B cell (primary cell): ENCODE measurements around the gene PARN. TPM values are rescaled to one million over a fixed set of nuclear protein-coding genes. Genes with fewer than 3 reads are reported as not detected.

Experiments
- ATAC-seq: fragments of 200-7000 bp; cut with Tn5 transposase; one replicate; pipeline ENCODE4 v1.10.0; 2021; ENCODE audit warnings: low read depth, mild to moderate bottlenecking, moderate number of reproducible peaks, moderate library complexity
- CTCF ChIA-PET: fragments of 350-600 bp; sonication (Branson Sonifier 250); formaldehyde crosslinking; loops from one replicate; lab custom pipeline; 2021; ENCODE audit warnings: antibody characterized with exemption, inconsistent platforms; lab: Charles Lee
- POLR2A ChIA-PET: fragments of 350-600 bp; sonication (Branson Sonifier 250); formaldehyde crosslinking; loops from one replicate; lab custom pipeline; 2021; ENCODE audit warnings: antibody characterized with exemption; lab: Charles Lee
- DNase-seq: peaks from one replicate; pipeline ENCODE4 v3.0.0; 2013
- H2AFZ ChIP-seq: 2 replicates; pipeline ENCODE4 v1.6.1; 2012; ENCODE audit warnings: mild to moderate bottlenecking, low read depth, low read length; ENCODE audit not compliant: insufficient read depth, poor library complexity, severe bottlenecking
- H3K27ac ChIP-seq, 2 donors: 1 replicate in 1 of 2; 2 replicates in 1 of 2; pipeline ENCODE4 v1.5.1; 2012 to 2013; ENCODE audit warnings: low read length in 2 of 2, mild to moderate bottlenecking in 2 of 2, moderate library complexity in 1 of 2
- H3K27me3 ChIP-seq, 4 experiments: fragments of 200-600 bp in 1 of 4; sonication (generic) in 1 of 4; replicated peaks in 1 of 4; 1 replicate in 2 of 4; 2 replicates in 2 of 4; pipeline versions ENCODE4 v1.6.1 to v1.7.0; 2013 to 2016; ENCODE audit warnings: low read length in 3 of 4, mild to moderate bottlenecking in 2 of 4, mixed read lengths in 1 of 4, moderate library complexity in 1 of 4; ENCODE audit not compliant: insufficient read depth in 4 of 4, control insufficient read depth in 3 of 4; ENCODE audit errors: control extremely low read depth in 1 of 4
- H3K36me3 ChIP-seq, 2 experiments: replicated peaks in 1 of 2; 1 replicate in 1 of 2; 2 replicates in 1 of 2; pipeline versions ENCODE4 v1.6.1 to v1.7.1; 2013; ENCODE audit warnings: low read length in 1 of 2; ENCODE audit not compliant: insufficient read depth in 2 of 2, control insufficient read depth in 1 of 2; ENCODE audit errors: control extremely low read depth in 1 of 2, extremely low read depth in 1 of 2
- H3K4me1 ChIP-seq, 2 donors: fragments of 200-600 bp in 1 of 2; sonication (generic) in 1 of 2; 1 replicate in 1 of 2; 2 replicates in 1 of 2; pipeline versions ENCODE4 v1.5.1 to v1.6.1; 2013 to 2017; ENCODE audit warnings: low read length in 2 of 2; ENCODE audit not compliant: control insufficient read depth in 2 of 2, insufficient read depth in 2 of 2
- H3K4me2 ChIP-seq: replicated peaks from 2 replicates; pipeline ENCODE3; 2012; ENCODE audit warnings: mild to moderate bottlenecking, low read depth, low read length; ENCODE audit not compliant: poor library complexity, severe bottlenecking
- H3K4me3 ChIP-seq, 5 experiments: fragments of 200-600 bp in 1 of 5; sonication (generic) in 1 of 5; 1 replicate in 3 of 5; 2 replicates in 2 of 5; pipeline versions ENCODE4 v1.5.1 to v1.7.0; 2011 to 2016; ENCODE audit warnings: low read length in 4 of 5, mild to moderate bottlenecking in 4 of 5, low read depth in 2 of 5, control low read depth in 1 of 5, moderate library complexity in 1 of 5; ENCODE audit not compliant: insufficient read depth in 1 of 5; ENCODE audit errors: control extremely low read depth in 1 of 5, extremely low read depth in 1 of 5
- H3K79me2 ChIP-seq: fragments of 200-600 bp; sonication (generic); one replicate; pipeline ENCODE4 v1.6.0; 2016; ENCODE audit warnings: low read length; ENCODE audit not compliant: control insufficient read depth, insufficient read depth
- H3K9ac ChIP-seq: fragments of 200-600 bp; sonication (generic); 2 replicates; pipeline ENCODE4 v1.6.1; 2017; ENCODE audit warnings: mild to moderate bottlenecking, low read length, moderate library complexity
- H3K9me3 ChIP-seq, 3 donors: one replicate each; pipeline versions ENCODE4 v1.6.1 to v1.7.1; 2013; ENCODE audit warnings: low read length in 2 of 3; ENCODE audit not compliant: control insufficient read depth in 2 of 3, insufficient read depth in 1 of 3; ENCODE audit errors: control extremely low read depth in 1 of 3
- H4K20me1 ChIP-seq: 2 replicates; pipeline ENCODE4 v1.6.0; 2012; ENCODE audit warnings: mild to moderate bottlenecking, low read length; ENCODE audit not compliant: insufficient read depth, control insufficient read depth, poor library complexity, severe bottlenecking
- H3K27ac Mint-ChIP-seq: one replicate; pipeline ENCODE4 v1.8.0; 2021; ENCODE audit warnings: mixed read lengths
- H3K27me3 Mint-ChIP-seq: one replicate; pipeline ENCODE4 v1.8.0; 2021; ENCODE audit warnings: mixed read lengths
- H3K4me1 Mint-ChIP-seq: one replicate; pipeline ENCODE4 v1.8.0; 2021; ENCODE audit warnings: mixed read lengths
- H3K4me3 Mint-ChIP-seq: one replicate; pipeline ENCODE4 v1.8.0; 2021; ENCODE audit warnings: mixed read lengths
- H3K9me3 Mint-ChIP-seq: one replicate; pipeline ENCODE4 v1.8.0; 2022; ENCODE audit warnings: mixed read lengths; ENCODE audit not compliant: insufficient read depth
- EZH2 ChIP-seq: IDR thresholded peaks from 2 replicates; pipeline ENCODE4 v1.6.1; 2012; ENCODE audit warnings: borderline replicate concordance, low read depth, mild to moderate bottlenecking, moderate library complexity, low read length; ENCODE audit not compliant: insufficient read depth, poor library complexity, severe bottlenecking
- WGBS: methylation state at CpG from one replicate; pipeline ENCODE4 v1.1.5; 2013; ENCODE audit warnings: missing lambda C conversion rate; ENCODE audit not compliant: insufficient coverage; 5-methylcytosine and 5-hydroxymethylcytosine counted together
- intact Hi-C: fragments of 100-400 bp; cut with micrococcal nuclease; formaldehyde crosslinking; loops from one replicate; pipeline ENCODE4 v1.10.0; 2022
- polyA plus RNA-seq: library from polyadenylated mRNA; depleted of rRNA; stranded (reverse); fragments of >200 nt; gene quantifications from 2 replicates; pipeline ENCODE4 v1.2.3, GENCODE V29; 2012
- total RNA-seq, 2 donors: library from RNA; stranded (reverse); fragments of 120-200 nt in 1 of 2; gene quantifications; 1 replicate in 1 of 2; 2 replicates in 1 of 2; pipeline versions ENCODE4 v1.2.3 to v1.2.4, GENCODE V29; 2013 to 2022
- TF ChIP-seq, protein P1 (sequence below): fragments of 200-600 bp; IDR thresholded peaks from one replicate; pipeline ENCODE4 v1.8.0; 2022; ENCODE audit warnings: antibody characterized with exemption, mild to moderate bottlenecking

The PARN gene
- total and polyA plus RNA-seq, 2 donors (not counting 1 experiment from before 2014, with no cell fraction given) = 25.3 to 62.2 TPM

DNA sequence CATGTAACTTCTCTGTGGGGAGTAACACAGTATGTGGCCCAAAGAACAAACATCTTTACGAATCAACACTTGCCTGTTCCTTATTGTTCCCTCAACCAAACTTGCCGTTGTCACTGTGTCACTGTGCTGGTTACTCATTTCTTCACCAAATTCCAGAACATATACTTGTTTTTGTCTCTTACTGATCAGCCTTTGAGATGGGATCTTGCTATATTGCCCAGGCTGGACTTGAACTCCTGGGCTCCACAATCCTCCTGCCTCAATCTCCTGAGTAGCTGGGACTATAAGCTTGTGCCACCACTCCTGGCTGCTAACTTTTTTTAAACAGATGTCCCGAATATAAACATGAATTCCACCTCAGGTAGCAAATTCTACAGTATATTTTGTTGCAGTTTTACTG, 115.1 kb downstream of the PARN start:
- Histone ChIP-seq H3K79me2 (peaks cover 7% of the 10 kb centered on the region), H3K4me3 (no peak overlapping the region), H3K4me2 (no peak overlapping the region), H3K9ac (no peak overlapping the region), H3K27ac (no peak overlapping the region), H3K36me3 (peaks cover 0 to 8% of the 10 kb centered on the region in 2 experiments), H4K20me1 (peaks cover 14% of the 10 kb centered on the region), H2AFZ (no peak overlapping the region), H3K27me3 (no peaks in the 10 kb centered on the region), H3K9me3 (no peaks in the 10 kb centered on the region), H3K4me1 (no peaks in the 10 kb centered on the region)
- H3K4me1 Mint-ChIP-seq = no peaks in the 10 kb centered on the region
- H3K27ac Mint-ChIP-seq = no peak overlapping the region
- CTCF ChIA-PET = no interaction called here
- 100% methylated on average over 2 of the region's 3 CpGs for WGBS
- H3K4me3 Mint-ChIP-seq = no peak overlapping the region
- TF ChIP-seq, protein P1, sequence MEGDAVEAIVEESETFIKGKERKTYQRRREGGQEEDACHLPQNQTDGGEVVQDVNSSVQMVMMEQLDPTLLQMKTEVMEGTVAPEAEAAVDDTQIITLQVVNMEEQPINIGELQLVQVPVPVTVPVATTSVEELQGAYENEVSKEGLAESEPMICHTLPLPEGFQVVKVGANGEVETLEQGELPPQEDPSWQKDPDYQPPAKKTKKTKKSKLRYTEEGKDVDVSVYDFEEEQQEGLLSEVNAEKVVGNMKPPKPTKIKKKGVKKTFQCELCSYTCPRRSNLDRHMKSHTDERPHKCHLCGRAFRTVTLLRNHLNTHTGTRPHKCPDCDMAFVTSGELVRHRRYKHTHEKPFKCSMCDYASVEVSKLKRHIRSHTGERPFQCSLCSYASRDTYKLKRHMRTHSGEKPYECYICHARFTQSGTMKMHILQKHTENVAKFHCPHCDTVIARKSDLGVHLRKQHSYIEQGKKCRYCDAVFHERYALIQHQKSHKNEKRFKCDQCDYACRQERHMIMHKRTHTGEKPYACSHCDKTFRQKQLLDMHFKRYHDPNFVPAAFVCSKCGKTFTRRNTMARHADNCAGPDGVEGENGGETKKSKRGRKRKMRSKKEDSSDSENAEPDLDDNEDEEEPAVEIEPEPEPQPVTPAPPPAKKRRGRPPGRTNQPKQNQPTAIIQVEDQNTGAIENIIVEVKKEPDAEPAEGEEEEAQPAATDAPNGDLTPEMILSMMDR = no peak
- TF ChIP-seq EZH2 = no peak
- DNase-seq (no peak), ATAC-seq (no peak)
- intact Hi-C loops = no loop called here
- POLR2A ChIA-PET = interaction anchor here (0.6 to 0.7 kb wide), 2 partner anchors 108 to 256 kb away, joined by 3 read pairs; no protein-coding TSS in a partner anchor
- no peaks in the 10 kb centered on the region for H3K27me3 Mint-ChIP-seq
- H3K9me3 Mint-ChIP-seq = no peaks in the 10 kb centered on the region

DNA sequence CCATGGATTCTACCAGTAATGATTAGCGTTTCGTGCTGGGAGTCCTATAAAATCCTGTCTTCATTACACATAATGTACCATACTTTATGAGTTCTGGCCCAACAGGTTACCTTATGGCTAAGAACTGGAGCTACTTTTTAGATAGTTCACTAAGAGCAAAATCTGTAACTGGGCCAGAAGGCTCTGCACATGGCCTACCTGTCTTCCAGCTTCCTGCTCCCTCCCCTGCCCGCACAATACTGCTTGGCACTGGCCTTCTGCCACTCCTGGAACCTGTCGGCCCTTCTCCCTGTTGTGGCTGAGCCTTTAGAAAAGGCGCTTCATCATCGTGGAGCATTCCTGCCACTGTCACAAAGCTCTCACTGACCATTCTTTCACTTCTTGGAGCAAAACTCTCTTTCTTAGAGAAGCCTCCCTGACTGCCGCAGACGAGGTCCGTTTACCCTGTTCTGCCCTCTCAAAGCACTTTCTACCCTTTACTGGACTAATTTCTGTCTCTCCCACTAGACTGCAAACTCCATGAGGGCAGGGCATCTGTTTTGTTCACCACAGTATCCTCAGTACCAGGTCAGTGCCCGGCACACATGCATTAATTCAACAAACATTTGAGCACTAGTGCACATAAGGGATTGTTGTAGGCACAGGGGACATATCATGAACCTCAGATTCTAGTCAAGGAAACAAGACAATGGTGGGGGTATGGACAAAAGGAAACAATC, 116.5 kb downstream of the PARN start:
- CTCF ChIA-PET = no interaction called here
- TF ChIP-seq, protein P1 = no peak
- no peak for TF ChIP-seq EZH2
- H3K9me3 Mint-ChIP-seq = no peaks in the 10 kb centered on the region
- H3K27ac ChIP-seq = no peak overlapping the region
- H3K9me3 ChIP-seq = no peaks in the 10 kb centered on the region
- ATAC-seq = no peak
- no peak overlapping the region for H3K27ac Mint-ChIP-seq
- no peak overlapping the region for H3K4me2 ChIP-seq
- H3K4me1 ChIP-seq = no peaks in the 10 kb centered on the region
- peaks cover 7% of the 10 kb centered on the region for H3K79me2 ChIP-seq
- H3K4me1 Mint-ChIP-seq = no peaks in the 10 kb centered on the region
- peaks cover 0 to 8% of the 10 kb centered on the region in 2 experiments for H3K36me3 ChIP-seq
- no peak for DNase-seq
- H2AFZ ChIP-seq = no peak overlapping the region
- H3K9ac ChIP-seq = no peak overlapping the region
- H3K4me3 Mint-ChIP-seq = no peak overlapping the region
- 98% methylated on average over 9 of the region's 10 CpGs for WGBS
- H3K27me3 Mint-ChIP-seq = no peaks in the 10 kb centered on the region
- intact Hi-C loops = no loop called here
- H3K27me3 ChIP-seq = no peaks in the 10 kb centered on the region
- H3K4me3 ChIP-seq = no peak overlapping the region
- POLR2A ChIA-PET = no interaction called here
- peaks cover 14% of the 10 kb centered on the region for H4K20me1 ChIP-seq
